Thyroid gland (tissue), 4 donors: ENCODE data around the gene THAP7. TPM values are rescaled to one million over a fixed set of nuclear protein-coding genes. Genes with fewer than 3 reads are reported as not detected.

Source experiments
- DNase-seq, 2 donors: peaks; one replicate each; pipeline ENCODE4 v3.0.0-alpha.2; 2019
- H3K27ac ChIP-seq, 3 donors: fragments of 200-600 bp; sonication (generic); 1 replicate in 2 of 3; 2 replicates in 1 of 3; pipeline ENCODE4 v1.5.1; 2016 to 2019; ENCODE audit warnings: mild to moderate bottlenecking in 1 of 3, moderate library complexity in 1 of 3
- H3K27me3 ChIP-seq: fragments of 200-600 bp; sonication (generic); one replicate; pipeline ENCODE4 v1.5.1; 2019
- H3K36me3 ChIP-seq, 2 donors: fragments of 200-600 bp; sonication (generic); one replicate each; pipeline ENCODE4 v1.5.1; 2016 to 2019
- H3K4me1 ChIP-seq, 2 donors: fragments of 200-600 bp; sonication (generic); one replicate each; pipeline ENCODE4 v1.5.1; 2017 to 2019
- H3K4me3 ChIP-seq, 3 donors: fragments of 200-600 bp; sonication (generic); replicated peaks in 1 of 3; 1 replicate in 2 of 3; 2 replicates in 1 of 3; pipeline ENCODE4 v1.5.1; 2016; ENCODE audit warnings: mild to moderate bottlenecking in 1 of 3
- H3K9me3 ChIP-seq: fragments of 200-600 bp; sonication (generic); one replicate; pipeline ENCODE4 v1.5.1; 2017
- POLR2A ChIP-seq, 2 donors: fragments of 450-650 bp; IDR thresholded peaks; one replicate each; pipeline ENCODE4 v1.6.1; 2017; ENCODE audit warnings: antibody characterized with exemption in 2 of 2, mild to moderate bottlenecking in 2 of 2, moderate library complexity in 1 of 2
- WGBS, 2 donors: methylation state at CpG; one replicate each; pipeline ENCODE4 v1.1.5; 2017; 5-methylcytosine and 5-hydroxymethylcytosine counted together
- intact Hi-C: fragments of 100-400 bp; cut with DNase I; formaldehyde crosslinking; loops from one replicate; pipeline ENCODE4 v1.15.1; 2023
- total RNA-seq, 4 donors: library from RNA; depleted of rRNA; stranded (reverse); fragments of >200 nt; gene quantifications; one replicate each; pipeline ENCODE4 v1.2.3, GENCODE V29; 2016
- TF ChIP-seq, protein P1 (sequence below), 6 experiments: fragments of 200-600 bp in 3 of 6; fragments of 450-650 bp in 3 of 6; sonication (generic) in 3 of 6; IDR thresholded peaks; one replicate each; pipeline ENCODE4 v1.5.1; 2016 to 2019; ENCODE audit warnings: antibody characterized with exemption in 6 of 6, mild to moderate bottlenecking in 2 of 6, inconsistent platforms in 1 of 6, moderate library complexity in 1 of 6

THAP7 gene
- total RNA-seq, 4 donors from 2014 or later: 51.0 to 75.0 (median 58.9) TPM

DNA sequence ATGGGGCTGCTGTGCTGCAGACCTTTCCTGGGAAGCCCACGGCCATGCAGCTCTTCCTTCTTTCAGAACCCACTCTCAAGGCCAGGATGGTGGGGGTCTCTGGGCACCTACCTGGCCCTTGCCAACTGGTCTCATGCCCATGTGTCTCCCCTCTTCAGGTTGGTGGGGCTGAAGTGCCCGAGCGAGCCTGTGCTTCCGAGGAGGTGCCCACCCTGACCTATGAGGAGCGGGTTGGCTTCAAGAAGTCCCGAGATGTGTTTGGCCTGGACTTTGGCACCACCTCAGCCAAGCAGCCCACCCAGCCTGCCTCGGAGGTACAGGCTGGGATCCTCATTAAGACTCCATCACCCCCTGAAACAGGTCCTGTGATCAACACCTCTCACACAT is 9.9 kb downstream of the THAP7 start:
- intact Hi-C loops: no loop called here
- Histone ChIP-seq H3K9me3 (no peaks in the 10 kb centered on the region), H3K4me3 (no peak overlapping the region), H3K4me1 (no peaks in the 10 kb centered on the region), H3K36me3 (peaks cover 21 to 34% of the 10 kb centered on the region in 2 donors), H3K27ac (no peak overlapping the region), H3K27me3 (no peaks in the 10 kb centered on the region)
- no peak for DNase-seq
- 79 to 100% methylated on average over 4 of the region's 7 CpGs for WGBS, 2 donors
- no peak for TF ChIP-seq POLR2A (IDR thresholded peaks at IDR 0.05)
- TF ChIP-seq, protein P1, sequence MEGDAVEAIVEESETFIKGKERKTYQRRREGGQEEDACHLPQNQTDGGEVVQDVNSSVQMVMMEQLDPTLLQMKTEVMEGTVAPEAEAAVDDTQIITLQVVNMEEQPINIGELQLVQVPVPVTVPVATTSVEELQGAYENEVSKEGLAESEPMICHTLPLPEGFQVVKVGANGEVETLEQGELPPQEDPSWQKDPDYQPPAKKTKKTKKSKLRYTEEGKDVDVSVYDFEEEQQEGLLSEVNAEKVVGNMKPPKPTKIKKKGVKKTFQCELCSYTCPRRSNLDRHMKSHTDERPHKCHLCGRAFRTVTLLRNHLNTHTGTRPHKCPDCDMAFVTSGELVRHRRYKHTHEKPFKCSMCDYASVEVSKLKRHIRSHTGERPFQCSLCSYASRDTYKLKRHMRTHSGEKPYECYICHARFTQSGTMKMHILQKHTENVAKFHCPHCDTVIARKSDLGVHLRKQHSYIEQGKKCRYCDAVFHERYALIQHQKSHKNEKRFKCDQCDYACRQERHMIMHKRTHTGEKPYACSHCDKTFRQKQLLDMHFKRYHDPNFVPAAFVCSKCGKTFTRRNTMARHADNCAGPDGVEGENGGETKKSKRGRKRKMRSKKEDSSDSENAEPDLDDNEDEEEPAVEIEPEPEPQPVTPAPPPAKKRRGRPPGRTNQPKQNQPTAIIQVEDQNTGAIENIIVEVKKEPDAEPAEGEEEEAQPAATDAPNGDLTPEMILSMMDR (IDR thresholded peaks at IDR 0.05): no peak

GRCh38 chr22:20991252-20992055 is 10.5 kb downstream of the THAP7 start:
- no peak for DNase-seq

GRCh38 chr22:20990184-20991180 is 11.4 kb downstream of the THAP7 start:
- TF ChIP-seq, protein P1 (IDR thresholded peaks at IDR 0.05): no peak
- TF ChIP-seq POLR2A (IDR thresholded peaks at IDR 0.05): no peak
- peaks cover 21 to 37% of the 10 kb centered on the region in 2 donors for H3K36me3 ChIP-seq
- H3K27ac ChIP-seq: no peak overlapping the region
- H3K27me3 ChIP-seq: no peaks in the 10 kb centered on the region
- no peaks in the 10 kb centered on the region for H3K4me1 ChIP-seq
- H3K4me3 ChIP-seq: no peak overlapping the region
- DNase-seq: no peak
- intact Hi-C loops: no loop called here
- 83 to 89% methylated on average over 16 to 20 of the region's 21 CpGs for WGBS, 2 donors
- H3K9me3 ChIP-seq: no peaks in the 10 kb centered on the region

More at GRCh38 chr22:20991252-20992055, 10.5 kb downstream of the THAP7 start:
- H3K4me3 ChIP-seq: no peak overlapping the region
- TF ChIP-seq POLR2A (IDR thresholded peaks at IDR 0.05): no peak
- TF ChIP-seq, protein P1 (IDR thresholded peaks at IDR 0.05): no peak
- H3K36me3 ChIP-seq: peaks cover 21 to 37% of the 10 kb centered on the region in 2 donors
- H3K27ac ChIP-seq: no peak overlapping the region
- intact Hi-C loops: no loop called here
- WGBS, 2 donors: 92 to 96% methylated on average over 14 to 16 of the region's 24 CpGs
- H3K9me3 ChIP-seq: no peaks in the 10 kb centered on the region
- H3K4me1 ChIP-seq: no peaks in the 10 kb centered on the region
- no peaks in the 10 kb centered on the region for H3K27me3 ChIP-seq

DNA sequence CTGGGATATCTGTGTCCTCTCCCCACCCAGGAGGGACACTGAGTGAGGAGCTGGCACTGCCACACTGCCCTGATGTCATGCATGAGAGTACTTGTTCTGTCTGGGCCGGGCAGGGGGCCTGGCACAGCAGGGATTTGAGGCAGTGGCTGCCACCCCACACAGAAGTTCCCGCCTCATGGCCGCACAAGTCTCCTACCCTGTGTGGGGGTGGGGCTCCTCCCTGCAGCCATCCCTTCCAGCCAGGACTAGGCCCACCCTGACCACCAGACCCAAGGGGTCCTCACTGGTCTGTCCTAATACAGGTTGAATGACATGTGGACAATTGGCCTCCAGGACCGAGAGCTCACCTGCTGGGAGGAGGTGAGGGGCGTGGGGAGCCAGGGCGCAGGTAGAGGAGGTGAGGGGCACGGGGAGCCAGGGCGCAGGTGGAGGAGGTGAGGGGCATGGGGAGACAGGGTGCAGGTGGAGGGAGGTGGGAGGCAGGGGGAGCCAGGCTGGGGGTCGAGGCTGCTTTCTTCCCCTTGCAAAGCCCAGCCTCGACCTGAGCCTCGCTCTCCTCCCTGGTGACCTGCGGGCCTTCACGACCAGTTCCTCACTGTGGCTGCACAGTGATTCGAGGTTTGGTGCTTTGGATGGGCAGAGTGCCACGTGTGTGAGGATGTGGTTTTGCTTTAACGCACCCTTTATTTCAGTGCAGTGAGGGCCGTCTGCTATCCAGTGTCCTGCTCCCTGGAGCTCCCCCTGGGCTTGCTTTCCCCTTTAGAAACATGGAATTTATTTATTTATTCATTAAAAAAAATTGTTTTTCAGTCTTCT is 12.4 kb downstream of the THAP7 start:
- H3K4me1 ChIP-seq: no peaks in the 10 kb centered on the region
- no peaks in the 10 kb centered on the region for H3K9me3 ChIP-seq
- WGBS, 2 donors: 74 to 75% methylated on average over 11 to 14 of the region's 17 CpGs
- DNase-seq: no peak
- intact Hi-C loops: no loop called here
- peaks cover 21 to 37% of the 10 kb centered on the region in 2 donors for H3K36me3 ChIP-seq
- H3K4me3 ChIP-seq: no peak overlapping the region
- H3K27me3 ChIP-seq: no peaks in the 10 kb centered on the region
- no peak for TF ChIP-seq POLR2A (IDR thresholded peaks at IDR 0.05)
- TF ChIP-seq, protein P1 (IDR thresholded peaks at IDR 0.05): no peak
- no peak overlapping the region for H3K27ac ChIP-seq
